SIG-M5 (cell line): ENCODE data around the gene SP140.
"Not testable (repeated sequence)": the region's sequence is repeated elsewhere in the genome, so short reads cannot be mapped to it uniquely, and the experiment has no call there.

ENCODE experiments used
- DNase-seq: peaks from one replicate; lab custom pipeline; 2025; lab: John Stamatoyannopoulos, UW

Gene SP140

DNA sequence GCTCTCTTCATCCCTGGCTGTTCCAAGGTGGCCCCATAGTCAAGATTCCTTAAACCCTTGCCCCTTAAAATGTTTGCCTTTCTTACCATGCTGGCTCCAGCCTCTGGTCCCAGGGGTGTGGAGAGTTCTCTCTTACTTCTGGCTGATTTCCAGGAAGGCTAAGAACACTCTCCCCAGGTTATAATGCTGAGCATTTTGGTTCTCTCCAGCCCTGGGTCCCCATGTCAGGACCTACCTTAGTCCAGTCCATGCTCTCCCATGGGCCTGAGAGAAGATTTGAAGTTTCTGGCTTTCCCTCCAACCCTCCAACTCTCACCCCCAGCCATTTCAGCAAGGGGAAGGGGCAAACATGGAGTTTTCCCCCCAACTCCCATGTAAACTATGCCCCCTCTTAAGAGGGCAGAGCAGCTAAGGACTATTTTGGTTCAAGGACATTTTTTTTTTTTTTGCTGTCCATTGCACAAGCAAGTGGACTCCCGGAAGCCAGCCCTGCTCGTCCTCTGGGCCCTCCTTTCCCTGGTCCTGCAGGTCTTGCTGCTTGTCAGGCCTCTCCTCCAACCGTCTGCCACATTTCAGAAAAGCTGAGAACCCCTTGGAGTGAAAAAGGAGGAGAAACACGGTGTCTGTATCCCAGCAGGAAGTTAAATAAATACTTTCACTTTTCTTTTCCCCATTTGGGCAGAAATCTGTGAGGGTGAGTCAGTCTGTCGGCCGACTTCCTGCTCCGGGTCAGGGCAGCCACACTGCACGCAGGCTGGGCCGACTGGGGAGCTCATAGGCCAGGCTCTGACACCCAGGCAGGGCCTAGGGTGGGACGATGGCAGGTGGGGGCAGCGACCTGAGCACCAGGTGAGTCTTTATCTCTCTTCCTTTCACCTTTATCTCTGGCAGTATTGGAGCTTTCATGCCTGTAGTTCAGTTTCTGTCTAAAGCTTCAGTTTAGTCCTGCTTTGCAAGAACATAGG, 101.2 kb downstream of the SP140 start, which contains the start of gene SP140L:
Gene SP140L, plus strand, starts transcription at position 741 of the 965 bp plus-strand sequence. Its CDS starts 77 bp downstream, at position 818.
- DNase-seq, result peak; percentile 68

DNA sequence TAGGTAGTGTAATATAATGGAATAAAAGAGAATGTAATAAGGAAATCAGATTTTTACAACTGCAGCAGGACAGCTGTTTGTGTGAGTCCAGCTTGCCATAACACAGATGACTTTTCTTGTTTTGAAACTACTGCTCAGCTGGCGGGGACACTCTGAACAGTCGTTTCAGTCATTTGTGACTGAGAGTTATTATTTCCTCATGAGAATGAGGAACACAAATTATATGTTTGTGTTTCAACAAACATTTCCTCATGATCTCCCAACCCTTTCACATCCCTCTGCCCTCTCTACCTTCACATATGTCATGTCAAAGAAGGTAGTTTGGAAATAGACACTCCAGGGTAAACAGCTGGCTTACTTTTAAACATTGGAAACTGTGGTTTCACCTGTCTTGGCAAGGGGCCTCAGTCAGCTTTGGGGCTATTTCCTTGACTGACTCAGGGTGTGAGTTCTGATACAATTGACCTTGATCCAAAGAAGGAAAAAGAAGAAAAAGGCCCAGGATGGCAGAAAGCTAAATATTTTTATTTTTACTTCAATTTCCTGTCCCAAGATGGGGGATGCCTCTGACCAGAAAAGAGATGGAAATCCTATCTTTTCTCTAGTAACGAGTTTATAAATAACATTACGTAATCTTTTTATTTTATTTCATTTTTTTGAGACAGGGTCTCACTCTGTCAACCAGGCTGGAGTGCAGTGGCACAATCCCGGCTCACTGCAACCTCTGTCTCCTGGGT, 102.0 kb downstream of the SP140 start:
- no peak for DNase-seq

DNA sequence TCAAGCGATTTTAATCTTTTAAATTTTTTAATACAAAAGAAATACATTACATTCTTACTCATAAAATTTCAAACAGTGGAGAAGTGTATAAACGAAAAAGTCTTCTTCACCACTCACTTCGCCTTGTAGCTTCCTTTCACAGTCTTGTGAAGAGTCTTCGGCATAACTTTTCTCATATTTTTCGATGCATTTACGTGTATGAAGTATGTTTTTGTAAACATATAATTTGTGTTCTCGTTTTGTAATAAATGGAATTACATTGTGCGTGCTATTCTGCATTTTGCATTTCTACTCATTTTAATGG, 102.6 kb downstream of the SP140 start:
- DNase-seq, result no peak

DNA sequence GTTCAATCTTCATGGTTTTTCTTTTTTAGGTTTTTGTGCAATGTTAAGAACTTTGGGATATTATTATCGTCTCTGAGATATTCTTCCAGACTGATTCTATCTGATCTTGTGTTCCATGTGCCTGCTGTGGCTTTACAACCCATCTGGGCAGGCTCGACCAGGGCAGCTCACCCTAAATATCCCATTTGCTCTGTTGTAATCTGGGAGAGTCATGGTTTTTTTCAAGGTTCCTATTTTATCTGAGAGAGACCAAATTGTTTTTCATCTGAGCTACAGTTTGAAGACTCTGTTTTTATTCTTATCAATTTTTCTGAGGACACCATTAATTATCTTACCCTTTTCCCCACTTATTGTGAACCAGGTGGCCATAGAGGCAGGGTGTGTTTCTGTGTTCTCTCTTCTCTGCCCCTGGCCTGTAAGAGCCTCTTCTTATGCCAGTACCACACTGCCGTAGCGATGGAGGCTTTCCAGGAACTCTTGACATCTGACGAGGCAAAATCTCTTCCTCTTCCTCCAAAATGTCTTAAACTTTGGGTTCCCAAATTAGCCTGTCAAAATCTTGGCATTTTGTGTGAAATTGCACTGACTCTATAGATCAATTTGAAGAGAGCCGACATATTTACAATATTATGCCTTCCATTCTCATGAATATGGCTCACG, 104.5 kb downstream of the SP140 start:
- no peak for DNase-seq

DNA sequence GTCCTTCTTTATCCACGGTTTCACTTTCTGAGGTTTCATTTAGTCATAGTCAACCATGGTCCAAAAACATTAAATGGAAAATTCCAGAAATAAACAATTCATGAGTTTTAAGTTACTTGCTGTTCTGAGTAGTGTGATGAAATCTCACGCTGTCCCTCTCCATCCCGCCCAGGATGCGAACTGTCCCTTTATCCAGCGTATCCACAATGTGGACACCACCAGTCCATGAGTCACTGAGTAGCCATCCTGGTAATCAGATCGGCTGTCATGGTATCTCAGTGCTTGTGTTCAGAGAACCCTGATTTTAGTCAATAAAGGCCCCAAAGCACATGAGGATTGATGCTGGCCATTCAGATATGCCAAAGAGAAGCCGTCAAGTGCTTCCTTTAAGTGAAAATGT, 105.2 kb downstream of the SP140 start:
- DNase-seq, result no peak

DNA sequence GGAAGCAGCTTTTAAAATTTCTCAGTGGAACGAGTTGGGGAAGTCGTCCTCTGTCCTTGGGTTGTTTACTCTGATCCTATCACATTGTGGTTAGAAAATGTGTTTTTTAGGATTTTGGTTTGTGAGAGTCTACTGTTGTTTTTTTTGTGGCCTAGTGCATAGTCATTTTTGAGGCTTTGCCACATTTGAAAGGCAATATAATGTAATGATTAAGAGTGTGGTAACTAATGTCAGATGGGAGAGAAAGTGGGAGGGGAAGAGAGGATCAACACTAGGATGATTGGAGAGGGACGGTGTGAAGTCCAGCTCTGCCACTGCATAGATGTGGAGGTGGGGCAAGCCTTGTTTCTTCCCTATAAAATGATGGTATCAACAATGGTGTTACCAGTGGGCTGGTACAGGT, 109.9 kb downstream of the SP140 start:
- DNase-seq, result no peak

DNA sequence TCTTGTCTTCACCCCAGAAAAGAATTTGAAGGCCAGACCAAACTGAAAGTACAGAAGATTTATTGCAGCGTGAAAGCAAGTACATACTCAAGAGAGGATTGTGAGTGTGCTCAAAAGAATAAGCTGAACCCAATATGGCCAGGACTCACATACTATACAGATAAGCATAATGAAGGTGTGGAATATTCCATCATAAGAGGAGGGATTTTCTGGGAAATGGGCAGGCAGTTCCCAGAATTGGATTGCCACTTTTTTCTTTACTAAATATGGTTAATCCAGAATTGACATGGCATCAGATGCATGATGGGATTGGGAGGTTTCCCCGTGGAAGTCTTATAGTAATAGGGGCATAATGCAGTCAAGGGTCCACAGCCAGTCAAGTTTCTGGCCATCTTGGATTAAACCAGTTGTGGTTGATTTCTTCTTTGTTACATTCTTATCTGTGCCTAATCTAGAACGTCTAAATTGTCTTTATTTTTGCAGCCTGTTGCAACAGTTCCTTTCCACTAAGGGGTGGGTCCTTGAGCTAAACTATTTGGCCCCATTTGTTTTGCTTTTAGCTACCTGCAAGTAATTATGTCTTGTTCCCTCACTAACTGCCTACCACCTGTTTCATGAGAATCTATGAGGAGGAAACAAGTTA, 110.4 kb downstream of the SP140 start:
- DNase-seq, result no peak

DNA sequence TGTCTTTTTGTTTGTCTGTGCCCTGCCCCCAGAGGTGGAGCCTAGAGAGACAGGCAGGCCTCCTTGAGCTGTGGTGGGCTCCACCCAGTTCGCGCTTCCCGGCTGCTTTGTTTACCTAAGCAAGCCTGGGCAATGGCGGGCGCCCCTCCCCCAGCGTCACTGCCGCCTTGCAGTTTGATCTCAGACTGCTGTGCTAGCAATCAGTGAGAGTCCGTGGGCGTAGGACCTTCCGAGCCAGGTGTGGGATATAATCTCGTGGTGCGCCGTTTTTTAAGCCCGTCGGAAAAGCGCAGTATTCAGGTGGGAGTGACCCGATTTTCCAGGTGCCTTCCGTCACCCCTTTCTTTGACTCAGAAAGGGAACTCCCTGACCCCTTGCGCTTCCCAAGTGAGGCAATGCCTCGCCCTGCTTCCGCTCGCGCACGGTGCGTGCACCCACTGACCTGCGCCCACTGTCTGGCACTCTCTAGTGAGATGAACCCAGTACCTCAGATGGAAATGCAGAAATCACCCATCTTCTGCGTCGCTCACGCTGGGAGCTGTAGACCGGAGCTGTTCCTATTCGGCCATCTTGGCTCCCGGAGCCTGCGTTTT, 116.5 kb downstream of the SP140 start:
- DNase-seq, result not testable (repeated sequence)

DNA sequence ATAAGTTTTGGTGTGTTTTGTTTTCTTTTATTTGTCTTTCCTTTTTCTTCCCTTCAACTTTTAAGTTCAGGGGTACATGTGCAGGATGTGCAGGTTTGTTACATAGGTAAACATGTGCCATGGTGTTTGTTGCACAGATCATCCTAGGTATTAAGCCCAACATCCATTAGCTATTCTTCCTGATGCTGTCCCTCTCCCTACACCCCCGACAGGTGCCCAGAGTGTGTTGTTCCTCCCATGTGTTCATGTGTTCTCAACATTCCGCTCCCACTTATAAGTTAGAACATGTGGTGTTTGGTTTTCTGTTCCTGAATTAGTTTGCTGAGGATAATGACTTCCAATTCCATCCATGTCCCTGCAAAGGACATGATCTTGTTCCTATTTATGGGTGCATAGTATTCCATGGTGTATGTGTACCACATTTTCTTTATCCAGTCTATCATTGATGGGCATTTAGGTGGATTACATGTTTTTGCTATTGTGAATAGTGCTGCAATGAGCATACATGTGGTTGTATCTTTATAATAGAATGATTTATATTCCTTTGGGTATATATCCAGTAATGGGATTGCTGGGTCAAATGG, 117.6 kb downstream of the SP140 start:
- not testable (repeated sequence) for DNase-seq

DNA sequence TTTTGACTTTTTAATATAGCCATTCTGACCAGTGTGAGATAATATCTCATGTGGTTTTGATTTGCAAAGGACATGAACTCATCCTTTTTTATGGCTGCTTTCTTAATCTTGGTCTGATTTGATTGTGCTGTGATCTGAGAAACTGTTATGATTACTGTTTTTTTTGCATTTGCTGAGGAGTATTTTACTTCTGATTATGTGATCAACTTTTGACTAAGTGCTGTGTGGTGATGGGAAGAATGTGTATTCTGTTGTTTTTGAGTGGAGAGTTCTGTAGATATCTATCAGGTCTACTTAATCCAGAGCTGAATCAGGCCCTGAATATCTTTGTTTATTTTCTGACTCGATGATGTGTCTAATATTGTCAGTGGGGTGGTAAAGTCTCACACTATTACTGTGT, 118.2 kb downstream of the SP140 start:
- DNase-seq, result no peak

DNA sequence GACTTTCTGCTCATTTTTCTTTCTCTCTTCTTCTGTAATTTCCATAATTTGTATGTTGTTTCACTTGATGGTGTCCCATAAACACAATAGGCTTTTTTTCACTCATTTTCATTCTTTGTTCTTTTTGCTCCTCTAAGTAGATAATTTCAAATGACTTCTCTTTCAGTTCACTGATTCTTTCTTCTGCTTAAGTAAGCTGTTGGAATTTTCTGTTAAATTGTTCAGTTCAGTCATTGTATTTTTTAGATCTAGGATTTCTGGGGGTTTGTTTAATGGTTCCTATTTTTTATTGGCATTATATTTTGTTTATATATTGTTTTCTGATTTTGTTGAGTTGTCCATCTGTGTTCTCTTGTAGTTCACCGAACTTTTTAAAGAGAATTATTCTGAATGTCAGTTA, 120.9 kb downstream of the SP140 start:
- DNase-seq, result no peak

DNA sequence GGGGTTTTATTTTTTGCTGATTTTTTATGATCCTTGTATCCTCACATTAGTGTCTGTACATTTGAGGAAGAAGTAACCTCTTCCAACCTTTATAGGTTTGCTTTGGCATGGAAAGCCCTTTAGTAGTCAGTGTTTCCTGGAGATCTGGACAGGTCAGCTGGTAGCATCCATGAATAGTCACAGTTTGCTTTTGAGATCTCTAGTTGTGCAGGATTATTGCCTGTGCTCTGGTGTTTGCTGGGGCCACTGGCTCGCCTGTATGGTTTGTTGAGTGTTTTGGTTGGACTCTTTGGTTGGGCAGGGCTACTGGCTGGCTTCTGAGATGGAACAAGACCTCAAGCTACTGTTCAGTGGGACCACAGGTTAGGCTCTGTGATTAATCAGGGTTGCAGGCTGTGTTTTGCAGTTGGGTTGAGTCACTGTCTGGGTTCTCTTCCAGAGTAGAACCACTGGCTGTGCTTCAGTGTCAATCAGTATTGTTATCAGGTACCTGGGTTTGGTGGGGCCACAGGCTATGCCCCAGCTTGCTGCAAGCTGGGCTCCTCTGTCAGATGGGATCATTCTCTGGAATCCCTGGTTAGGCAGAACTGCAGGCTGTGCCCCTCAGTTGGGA, 121.5 kb downstream of the SP140 start:
- DNase-seq, result no peak

DNA sequence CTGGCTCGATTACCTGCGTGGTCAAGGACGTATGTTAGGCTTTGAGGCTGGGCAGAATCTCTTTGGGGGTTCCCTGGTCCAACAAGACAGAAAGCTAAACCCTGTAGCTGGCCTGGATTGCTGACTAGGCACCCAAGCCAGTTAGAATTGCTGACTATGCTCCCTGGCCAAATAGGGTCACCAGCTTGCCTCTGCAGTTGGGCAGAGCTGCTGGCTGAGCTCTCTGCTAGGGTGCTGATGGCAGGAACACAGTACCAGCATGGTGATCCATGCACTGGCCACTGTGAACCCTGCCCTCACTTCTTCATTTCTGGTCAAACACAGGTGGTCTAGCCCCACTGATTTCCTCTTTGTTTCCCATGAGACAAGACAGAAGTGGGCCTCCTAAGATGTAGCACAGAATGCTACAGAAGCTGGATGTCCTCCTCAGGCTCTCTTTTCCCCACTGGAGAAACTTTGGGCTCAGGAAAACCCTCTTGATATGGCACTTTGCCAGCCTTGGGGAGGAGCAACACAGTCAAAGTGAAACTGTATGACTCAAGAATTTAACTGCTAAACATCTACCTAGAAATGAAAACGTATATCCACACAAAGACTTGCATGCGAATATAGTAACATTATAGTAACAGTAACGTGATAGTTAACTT, 122.2 kb downstream of the SP140 start:
- no peak for DNase-seq

DNA sequence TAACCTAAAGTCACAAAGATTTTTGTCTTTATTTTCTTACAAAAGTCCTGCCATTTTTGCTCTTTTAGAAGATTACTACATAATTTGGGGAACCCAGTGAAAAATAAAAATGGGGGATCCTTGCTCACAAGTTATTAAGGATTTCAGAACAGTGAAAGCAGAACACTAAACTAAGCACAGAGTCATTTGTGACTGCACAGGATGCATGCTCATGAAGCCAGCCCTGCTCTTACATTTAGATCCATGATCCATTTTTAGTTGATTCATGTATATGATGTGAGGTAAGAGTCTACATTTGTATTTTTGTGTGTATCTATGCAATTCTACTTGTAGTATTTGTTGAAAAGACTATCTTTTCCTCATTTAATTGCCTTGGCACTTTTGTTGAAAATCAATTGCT, 123.3 kb downstream of the SP140 start:
- no peak for DNase-seq

DNA sequence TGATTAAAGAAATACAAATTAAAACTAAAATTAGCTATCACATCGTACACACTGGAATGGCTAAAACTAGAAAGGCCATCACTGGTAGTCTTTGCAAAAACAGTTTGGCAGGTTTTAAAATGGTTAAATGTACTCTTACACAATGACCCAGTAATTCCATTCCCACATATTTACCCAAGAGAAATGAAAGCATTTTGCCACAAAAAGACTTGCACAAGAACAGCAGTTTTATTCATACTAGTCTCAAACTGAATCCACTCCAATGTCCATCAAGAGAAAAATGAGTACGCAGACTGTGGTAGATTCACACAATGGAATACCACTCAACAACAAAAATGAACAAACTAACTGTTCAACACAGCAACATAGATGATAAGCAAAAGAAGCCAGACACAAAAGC, 130.5 kb downstream of the SP140 start:
- DNase-seq, result no peak

DNA sequence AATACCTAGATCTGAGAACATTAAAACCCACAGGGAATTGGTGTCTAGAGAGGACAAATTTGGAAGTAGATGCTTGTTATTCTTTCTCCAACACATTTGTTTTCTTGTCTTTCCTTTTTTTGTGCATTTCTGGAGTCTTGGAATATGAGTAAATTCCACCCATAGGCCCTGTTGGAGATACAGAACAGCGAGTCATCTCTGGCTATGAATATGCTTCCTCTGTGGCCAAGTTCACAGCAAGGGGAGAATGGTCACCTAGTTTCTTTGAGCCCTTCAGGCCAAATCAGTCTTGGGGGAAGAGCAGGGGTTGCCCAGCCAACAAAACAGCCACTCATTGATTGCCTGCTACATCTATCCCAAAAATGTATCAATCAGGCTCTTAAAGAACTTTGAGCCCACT, 132.8 kb downstream of the SP140 start:
- no peak for DNase-seq

DNA sequence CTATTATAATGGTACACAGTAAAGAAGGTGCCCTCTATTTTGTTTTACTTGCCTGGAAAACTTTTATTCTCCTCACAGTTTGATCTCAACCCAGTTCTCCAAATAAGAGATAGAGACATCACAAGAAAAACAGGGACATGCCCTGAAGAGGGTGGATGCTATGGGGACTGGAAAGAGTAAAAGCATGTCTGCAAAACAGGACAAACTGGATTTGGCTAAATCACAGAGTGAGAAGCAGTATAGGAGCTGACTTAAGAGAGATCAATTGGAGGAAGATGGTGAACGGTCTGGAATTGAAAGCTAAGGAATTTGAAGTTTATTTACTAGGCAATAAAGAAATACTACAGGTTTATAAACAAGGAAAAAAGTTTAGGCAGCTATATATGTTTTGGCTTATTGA, 134.5 kb downstream of the SP140 start:
- DNase-seq, result no peak

DNA sequence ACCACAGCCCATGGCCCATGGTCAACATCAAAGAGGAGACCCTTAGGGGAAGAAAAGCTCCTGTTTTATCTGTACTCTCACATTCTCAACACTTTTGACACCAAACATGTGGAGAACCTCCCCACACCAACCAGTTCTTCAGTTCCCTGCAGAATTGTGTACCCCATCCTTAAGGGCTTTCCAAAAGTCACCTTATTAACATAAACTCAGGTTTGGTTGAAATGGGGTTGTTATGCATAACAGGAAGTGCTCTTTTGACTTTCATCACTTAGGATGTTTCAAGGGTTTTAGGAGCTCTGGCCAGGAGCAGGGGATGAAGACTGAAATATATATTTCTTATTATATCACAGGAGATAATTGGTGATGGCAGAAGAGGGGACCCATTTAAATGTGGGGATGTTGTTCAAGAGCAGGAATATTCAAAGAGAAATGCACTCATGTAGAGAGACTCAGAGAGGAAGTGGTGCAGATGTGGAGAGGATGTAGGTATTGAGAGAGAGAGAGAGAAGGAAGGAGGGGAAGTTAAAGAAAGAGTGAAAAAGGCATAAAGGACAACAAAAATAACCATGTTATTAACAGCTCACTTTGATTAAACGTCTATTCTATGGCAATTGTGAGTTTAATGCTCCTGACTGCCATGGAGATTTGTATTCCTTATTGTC, 136.6 kb downstream of the SP140 start:
- no peak for DNase-seq
